SIG-M5 (cell line): ENCODE measurements around the gene PRAME.
"Not testable (repeated sequence)": the region's sequence is repeated elsewhere in the genome, so short reads cannot be mapped to it uniquely, and the experiment has no call there.

Experiments
- DNase-seq: peaks from one replicate; lab custom pipeline; 2025; lab: John Stamatoyannopoulos, UW

Gene PRAME

DNA sequence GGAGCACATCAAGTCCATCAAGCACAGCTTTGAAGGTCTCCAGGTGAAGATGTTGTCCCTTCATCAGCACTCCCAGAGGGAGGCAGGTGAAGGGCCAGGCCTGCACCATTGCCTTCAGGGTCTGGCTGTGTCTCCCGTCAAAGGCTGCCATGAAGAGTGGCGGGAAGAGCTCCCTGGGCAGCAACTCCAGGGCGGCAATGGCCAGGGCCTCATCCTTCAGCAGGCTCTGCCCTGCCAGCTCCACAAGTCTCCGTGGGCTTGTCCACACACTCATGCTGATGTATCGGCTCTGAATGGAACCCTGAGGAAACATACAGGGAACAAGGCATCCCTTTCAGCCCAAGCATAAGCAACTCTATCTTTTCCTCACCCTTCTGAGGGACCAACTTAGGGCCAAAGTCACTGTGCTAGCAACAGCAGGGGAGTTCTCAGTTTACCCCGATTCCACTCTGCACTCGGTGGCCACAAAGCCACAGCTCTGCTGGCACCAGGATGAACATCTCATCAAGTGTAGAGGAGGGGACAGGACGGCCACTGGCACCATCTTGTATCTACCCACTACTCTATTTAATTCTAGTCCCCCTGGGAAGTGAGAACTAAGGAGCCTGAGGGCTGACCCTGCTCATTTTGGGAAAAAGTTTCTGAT, 8.2 kb downstream of the PRAME start:
- no peak for DNase-seq

DNA sequence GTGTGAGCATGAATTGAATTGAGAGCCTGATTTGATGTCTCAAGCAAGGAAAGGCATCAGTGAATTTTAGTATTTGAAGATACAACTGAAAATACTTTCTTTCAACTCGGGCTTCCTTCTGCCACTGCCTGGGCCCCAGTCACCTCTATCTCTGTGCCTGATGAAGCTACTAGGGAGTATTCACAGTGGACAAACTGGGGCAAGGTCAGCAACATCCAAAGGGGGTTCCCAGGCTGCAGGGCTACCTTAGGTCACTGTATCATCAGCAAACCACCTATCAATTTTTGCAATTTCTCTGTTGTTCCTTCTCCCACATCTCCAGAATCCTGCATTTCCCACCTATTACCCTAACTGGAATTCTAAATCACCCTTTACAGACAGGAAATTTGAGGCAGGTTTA, 10.2 kb downstream of the PRAME start:
- no peak for DNase-seq

DNA sequence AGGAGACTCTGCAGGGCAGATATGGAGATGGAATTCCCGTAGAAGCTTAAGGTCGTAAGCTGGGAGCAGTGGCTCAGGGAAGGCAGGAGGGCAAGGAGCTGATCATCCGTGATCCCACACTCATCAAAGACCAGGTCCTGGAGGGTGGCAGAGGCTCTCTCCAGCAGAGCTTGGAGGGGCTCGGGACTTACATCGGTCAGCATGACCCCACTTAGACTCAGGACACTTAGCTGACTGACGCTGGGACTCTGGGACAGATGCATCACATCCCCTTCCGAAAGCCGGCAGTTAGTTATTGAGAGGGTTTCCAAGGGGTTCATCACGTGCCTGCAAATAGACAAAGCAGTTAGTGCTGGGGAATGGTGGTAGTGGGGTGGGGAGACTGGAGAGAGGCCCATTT, 10.7 kb downstream of the PRAME start:
- DNase-seq: no peak

DNA sequence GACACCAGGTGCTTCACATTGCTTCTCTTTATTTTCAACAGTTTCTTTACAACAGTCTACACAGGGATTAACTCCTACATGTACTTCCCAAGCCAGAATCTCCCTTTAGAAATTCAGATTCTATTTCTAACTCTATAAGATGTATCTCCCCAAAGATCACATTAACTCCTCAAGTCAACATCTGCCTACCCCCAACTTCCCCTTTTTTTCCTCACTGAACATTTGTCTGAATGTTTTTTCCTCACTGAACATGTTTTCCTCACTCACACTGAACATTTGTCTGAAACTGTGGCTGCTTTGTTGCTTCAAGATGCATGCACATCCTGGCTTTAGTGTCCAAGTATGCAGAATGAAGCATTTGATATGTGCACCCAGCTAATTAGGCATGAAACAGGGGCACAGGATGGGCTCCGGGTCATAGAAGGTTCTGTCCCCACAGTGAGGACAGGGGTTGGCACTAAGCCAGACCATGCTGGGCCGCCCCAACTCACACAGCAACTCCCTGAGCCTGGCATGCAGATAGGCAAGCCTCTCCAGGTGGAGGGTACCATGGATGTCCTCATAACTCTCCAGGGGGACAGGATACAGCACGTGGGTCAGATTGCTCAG, 11.3 kb downstream of the PRAME start:
- DNase-seq: no peak

DNA sequence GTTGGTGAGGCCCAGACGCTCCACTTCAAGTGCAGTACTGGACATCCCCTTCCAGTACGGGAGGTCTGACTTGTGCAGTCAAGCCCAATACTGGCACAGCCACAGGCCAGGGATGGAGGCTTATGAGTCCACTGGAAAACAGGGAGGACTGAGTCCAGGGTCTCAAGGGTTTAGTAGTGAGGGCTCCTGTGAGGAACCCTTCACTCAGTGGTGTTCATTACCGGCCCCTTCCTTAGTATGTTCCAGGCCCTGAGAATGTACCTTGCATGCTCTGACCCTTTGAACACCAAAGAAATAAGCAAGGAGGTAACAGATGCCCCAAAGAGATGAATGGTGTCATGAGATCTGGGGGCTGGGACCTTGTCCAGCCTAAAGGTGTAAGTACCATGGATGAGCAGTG, 11.8 kb downstream of the PRAME start:
- no peak for DNase-seq

DNA sequence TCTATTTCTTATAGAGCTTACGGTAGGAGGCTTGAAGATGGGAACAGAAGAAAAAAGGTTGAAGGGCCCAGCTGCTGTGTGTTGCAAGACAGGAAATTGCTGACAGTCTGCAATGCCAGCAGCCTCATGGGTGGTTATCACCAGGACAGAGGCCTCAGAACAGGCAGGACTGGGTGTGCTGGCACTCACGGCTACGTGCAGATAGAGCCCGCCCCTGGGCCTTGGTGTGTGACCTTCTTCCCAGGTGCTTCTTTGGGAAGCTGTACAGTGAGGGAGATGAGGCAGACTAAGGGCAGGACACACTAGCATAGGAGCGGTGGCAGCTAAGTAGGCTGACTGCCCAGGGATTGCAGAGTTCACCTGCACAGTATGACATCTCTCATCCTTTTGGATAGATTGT, 12.6 kb downstream of the PRAME start:
- peak; percentile 35 for DNase-seq

DNA sequence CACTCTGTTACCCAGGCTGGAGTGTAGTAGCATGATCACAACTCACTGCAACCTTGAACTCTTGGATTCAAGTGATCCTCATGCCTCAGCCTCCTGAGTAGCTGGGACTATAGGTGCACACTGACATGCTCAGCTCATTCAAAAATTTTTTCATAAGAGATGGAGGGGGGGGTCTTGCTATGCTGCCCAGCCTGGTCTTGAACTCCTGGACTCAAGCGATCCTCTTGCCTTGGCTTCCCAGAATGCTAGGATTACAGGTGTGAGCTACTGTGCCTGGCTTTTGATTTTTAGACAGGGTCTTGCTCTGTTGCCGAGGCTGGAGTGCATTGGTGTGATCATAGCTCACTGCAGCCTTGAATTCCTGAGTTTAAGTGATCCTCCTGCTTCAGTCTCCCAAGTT, 14.0 kb downstream of the PRAME start:
- DNase-seq: no peak

DNA sequence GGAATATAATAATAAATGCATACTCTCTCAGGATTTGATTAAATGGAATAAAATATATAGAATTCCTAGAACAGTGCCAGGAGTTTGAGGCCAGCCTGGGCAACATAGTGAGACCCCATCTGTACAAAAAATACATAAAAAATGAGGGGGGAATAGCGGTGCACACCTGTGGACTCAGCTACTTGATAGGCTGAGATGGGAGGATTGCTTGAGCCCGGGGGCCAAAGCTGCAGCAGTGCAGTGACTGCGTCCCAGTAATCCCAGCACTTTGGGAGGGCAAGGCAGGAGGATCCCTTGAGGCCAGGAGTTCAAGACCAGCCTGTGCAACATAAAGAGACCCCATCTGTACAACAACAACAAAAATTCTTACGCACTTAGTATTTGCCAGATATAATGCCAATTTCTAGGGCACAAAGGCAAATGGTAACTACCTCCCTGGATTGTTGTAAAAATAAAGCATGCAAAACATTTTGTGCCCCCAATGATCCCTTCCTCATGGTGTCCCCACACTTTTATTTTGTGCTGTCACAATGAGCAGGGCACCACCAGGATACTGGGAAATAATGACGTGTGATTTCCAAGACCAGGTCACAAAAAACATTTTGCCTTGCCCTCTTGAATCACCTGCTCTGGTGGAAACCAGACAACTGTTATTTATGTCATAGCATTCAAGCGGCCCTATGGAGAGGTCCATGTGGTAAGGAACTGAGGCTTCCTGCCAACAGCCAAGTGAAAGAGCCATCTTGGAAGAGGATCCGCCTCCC, 20.7 kb downstream of the PRAME start:
- DNase-seq: no peak

DNA sequence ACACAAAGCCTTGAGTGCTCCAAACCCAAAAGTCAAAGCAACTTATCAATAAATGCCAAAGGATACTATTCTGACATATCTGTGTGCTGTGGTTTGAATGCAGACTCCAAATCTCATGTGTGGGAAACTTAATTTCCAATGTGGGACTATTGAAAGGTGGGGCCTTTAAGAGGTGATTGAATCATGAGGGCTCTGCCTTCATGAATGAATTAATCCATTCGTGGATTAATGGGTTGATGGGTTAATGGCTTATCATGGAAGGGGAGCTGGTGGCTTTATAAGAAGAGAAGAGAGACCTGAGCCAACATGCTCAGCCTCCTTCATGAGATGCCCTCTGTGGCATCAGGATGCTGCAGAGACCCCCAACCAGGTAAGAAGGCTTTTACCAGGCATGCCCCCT, 22.1 kb downstream of the PRAME start:
- no peak for DNase-seq

DNA sequence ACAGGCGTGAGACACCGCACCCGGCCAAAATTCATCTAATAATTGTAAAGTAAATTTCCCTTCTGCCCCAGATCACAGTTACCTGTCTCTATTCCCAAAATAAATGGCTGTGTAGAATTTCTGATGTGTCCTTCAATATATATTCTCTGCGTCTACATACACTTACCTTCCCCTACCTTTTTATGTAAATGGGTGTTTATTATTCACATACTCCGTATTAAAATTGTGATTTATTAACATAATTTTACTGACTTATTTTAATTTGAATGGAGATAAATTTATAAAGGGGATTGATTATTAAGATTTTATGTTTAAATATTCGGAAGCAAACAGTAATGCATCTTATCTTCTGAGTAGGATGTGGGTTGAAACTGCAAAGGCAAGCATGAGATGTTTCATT, 22.6 kb downstream of the PRAME start:
- DNase-seq: no peak

DNA sequence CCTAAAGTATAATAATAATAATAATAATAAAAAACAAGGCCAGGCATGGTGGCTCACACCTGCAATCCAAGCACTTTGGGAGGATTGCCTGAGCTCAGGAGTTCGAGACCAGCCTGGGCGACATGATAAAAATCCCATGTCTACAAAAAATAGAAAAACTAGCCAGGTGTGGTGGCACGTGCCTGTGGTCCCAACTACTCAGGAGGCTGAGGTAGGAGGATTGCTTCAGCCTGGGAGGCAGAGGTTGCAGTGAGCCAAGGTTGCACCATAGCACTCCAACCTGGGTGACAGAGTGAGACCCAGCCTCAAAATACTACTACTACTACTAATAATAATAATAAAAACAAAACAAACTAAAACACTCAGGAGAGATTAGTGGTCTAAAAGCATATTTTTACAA, 23.4 kb downstream of the PRAME start:
- no peak for DNase-seq

DNA sequence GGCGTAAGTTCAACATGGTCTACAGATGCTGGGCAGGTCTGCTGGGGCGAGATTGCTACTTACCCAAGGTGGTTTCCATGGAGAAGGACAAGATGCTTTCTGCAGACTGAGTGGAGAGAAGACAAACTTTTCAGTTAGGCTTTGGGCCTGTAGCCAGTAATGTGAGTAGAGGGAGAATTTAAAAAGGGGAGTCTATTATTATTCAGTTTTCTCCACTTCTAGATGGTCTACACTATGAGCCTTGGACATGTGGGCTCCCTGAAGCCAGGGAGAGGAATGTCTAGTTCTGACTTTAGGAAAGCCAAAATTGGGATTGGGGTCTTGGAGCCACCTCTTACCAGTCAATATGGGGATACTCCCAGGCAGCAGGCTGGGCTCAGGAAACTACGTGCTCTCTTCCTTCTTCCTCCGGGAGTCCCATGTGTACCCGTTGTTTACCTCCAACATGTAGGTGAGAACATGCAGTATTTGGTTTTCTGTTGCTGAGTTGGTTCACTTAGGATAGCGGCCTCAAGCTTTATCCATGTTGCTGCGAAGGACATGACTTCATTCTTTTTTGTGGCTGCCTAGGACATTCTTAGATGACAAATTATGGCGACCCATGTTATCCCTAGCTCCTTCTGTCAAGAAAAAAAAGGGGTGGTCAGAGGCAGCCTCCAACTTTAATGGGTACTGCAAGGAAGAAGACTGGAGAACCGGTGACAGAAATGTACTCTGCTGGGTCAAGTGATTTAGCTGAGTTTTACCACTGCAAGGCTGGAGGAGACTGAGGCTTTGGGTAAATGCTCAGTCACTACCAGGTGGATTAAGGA, 24.3 kb downstream of the PRAME start:
- no peak for DNase-seq

DNA sequence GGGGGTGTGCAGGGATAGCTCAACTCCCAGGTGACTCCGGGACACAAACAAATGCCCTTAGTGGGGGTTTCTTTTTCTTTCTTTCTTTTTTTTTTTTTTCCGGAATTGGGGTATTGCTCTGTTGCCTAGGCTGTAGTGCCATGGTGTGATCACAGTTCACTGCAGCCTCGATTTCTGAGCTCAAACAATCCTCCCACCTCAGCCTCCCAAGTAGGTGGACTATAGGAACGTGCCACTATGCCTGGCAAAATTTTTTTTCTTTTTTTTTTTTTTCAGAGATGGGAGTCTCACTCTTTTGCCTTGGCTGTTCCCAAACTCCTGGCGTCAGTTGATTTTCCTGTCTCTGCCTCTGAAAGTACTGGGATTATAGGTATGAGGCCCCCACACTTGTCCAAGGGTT, 25.2 kb downstream of the PRAME start:
- no peak for DNase-seq

DNA sequence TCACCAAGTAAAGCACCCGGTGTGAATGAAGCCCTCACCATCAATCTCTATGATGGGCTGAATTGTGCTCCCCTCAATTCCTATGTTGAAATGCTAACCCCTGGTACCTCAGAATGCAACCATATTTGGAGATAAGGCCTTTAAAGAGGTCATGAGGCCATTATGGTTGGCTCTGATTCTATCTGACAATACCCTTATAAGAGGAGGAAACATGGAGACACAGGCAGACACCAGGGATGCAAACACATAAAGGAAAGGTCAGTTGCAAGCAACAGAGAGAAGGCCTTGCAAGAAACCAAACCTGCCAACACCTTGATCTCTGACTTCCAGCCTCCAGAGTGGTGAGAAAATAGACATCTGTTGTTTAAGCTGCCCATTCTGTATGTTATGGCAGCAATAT, 25.6 kb downstream of the PRAME start:
- no peak for DNase-seq

DNA sequence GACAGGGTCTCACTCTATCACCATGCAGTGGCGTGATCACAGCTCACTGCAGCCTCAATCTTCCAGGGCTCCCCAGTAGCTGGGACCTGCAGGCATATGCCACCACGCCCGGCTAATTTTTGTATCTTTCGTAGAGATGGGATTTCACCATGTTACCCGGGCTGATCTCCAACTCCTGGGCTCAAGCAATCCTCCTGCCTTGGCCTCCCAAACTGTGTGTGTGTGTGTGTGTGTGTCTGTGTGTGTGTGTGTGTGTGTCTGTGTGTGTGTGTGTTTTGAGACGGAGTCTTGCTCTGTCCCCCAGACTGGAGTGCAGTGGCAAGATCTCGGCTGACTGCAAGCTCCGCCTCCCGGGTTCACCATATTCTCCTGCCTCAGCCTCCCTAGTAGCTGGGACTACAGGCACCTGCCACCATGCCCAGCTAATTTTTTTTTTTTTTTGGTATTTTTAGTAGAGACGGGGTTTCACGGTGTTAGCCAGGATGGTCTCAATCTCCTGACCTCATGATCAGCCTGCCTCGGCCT, 26.5 kb downstream of the PRAME start:
- not testable (repeated sequence) for DNase-seq

DNA sequence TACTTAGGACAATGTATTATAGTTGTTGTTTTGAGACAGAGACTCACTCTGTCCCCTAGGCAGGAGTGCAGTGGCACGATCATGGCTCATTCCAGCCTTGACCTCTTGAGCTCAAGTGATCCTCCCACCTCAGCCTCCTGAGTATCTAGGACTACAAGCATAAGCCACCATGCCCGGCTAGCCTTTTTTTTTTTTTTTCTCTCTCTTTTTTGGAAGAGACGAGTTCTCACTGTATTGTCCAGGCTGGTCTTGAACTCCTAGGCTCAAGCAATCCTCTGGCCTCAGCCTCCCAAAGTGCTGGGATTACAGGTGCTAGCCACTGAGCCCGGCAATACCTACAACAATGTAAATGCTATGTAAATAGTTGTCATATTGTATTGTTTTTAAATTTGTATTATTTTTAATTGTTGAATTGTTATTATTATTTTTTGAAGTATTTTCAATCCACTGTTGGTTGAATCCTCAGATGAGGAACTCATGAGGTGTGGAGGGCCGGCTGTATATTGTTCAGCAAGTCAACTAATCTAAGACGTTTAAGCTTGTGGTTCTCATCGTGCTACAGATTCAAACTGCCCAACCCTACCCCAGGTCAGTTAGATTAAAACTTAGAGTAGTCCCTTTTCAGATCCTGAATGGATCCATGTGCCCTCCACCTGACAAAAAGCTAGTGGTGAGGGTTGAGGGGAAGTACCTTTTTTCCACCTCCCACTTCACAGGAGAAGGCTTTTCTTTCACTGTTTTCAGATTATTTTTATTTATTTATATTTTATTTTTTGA, 27.1 kb downstream of the PRAME start:
- DNase-seq: no peak

DNA sequence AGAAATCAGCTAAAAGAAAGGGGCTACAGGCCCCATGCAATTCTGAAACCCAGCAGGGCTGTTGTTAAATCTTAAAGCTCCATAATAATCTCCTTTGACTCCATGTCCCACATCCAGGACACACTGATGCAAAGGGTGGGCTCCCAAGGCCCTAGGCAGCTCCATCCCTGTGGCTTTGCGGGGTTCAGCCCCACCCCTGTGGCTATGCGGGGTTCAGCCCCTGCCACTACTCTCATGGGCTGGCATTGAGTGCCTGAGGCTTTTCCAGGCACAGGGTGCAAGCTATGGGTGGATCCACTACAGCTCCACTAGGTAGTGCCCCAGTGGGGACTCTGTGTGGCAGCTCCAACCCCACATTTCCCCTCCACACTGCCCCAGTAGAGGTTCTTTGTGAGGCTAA, 30.3 kb downstream of the PRAME start:
- DNase-seq: no peak

DNA sequence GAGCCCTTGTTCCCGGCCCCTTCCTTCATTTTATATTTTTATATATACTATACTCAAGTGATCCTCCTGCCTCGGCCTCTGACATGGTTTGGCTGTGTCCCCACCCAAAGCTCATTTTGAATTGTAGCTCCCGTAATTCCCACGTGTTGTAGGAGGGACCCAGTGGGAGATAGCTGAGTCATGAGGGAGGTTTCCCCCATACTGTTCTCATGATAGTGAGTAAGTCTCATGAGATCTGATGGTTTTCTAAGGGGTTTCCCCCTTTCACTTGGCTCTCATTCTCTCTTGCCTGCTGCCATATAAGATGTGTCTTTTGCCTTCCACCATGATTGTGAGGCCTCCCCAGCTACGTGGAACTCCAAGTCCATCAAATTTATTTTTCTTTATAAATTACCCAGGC, 31.8 kb downstream of the PRAME start:
- no peak for DNase-seq

DNA sequence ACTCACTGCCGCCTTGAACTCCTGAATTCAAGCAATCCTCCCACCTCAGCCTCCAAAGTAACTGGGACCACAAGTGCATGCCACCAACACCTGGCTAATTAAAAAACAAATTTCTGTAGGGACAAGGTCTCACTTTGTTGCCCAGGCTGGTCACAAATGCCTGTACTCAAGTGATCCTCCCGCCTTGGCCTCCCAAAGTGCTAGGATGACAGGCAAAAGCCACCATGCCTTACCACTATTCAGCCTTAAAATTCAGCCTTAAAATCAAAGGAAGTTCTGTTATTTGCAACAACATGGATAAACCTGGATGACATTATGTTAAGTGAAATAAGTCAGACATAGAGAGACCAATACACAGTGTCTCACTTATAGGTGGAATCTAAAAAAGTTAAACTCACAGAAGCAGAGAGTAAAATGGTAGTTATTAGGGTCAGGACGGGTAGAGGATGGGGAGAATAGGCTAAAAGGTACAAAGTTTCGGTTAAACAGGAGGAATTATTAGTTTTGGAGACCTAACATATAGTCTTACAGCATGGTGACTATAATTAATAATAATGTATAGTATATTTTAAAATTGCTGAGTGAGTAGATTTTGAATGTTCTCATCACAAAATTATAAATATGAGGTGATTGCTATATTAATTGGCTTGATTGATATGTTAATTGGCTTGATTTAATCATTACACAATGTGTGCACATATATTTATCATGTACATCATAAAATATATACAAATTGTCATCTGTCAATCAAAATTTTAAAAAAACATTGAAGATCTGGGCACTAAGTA, 32.7 kb downstream of the PRAME start:
- DNase-seq: no peak

DNA sequence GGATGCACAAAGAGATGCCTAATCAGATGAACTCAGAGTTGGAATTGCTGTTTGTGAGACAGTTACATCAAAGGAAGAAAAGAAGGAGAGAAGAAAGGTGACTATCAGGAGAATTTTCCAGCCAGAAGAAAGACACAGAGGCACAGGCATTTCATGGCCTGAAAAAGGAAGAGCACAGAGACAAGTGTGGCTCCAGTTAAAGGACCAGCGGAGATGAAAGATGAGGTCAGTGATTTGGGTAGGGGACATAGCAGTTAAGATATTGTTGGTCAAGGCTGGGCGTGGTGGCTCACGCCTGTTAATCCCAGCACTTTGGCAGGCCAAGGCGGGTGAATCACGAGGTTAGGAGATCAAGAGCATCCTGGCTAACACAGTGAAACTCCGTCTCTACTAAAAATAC, 35.6 kb downstream of the PRAME start:
- DNase-seq: no peak

DNA sequence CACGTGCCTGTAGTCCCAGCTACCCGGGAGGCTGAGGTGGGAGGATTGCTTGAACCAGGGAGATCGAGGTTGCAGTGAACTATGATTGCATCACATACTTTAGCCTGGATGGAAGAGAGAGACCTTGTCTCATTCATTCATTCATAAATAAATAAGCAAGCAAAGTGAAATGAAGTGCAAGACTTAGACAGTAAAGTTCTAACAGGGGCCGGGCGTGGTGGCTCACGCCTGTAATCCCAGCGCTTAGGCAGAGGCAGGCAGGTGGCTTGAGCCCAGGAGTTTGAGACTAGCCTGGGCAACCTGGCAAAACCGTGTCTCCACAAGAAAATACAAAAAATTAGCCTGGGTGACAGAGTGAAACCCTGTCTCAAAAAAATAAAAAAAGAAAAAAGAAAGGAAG, 37.4 kb downstream of the PRAME start:
- no peak for DNase-seq
